CD4-positive, CD25-positive, alpha-beta regulatory T cell (primary cell): ENCODE data around the gene ZBED3. TPM values are rescaled to one million over a fixed set of nuclear protein-coding genes. Genes with fewer than 3 reads are reported as not detected.
"Not testable (repeated sequence)": the region's sequence is repeated elsewhere in the genome, so short reads cannot be mapped to it uniquely, and the experiment has no call there.

Source experiments
- ATAC-seq, 2 donors: fragments of 150-1000 bp; cut with Tn5 transposase; one replicate each; pipeline ENCODE4 v1.10.0; 2021; ENCODE audit warnings: low read depth in 2 of 2, moderate number of reproducible peaks in 2 of 2, moderate library complexity in 1 of 2
- DNase-seq, 3 donors: peaks; one replicate each; pipeline versions ENCODE4 v3.0.0 to v3.0.0-alpha.2; 2012 to 2022; ENCODE audit warnings: mixed read lengths in 1 of 3
- H3K27ac ChIP-seq: one replicate; pipeline ENCODE4 v1.7.0; 2013; ENCODE audit warnings: mild to moderate bottlenecking, low read length; ENCODE audit not compliant: insufficient read depth, poor library complexity, severe bottlenecking
- H3K27me3 ChIP-seq: one replicate; pipeline ENCODE4 v1.7.0; 2013; ENCODE audit warnings: low read length; ENCODE audit not compliant: control insufficient read depth, insufficient read depth
- H3K36me3 ChIP-seq: one replicate; pipeline ENCODE4 v1.7.0; 2013; ENCODE audit warnings: mild to moderate bottlenecking, low read length, moderate library complexity; ENCODE audit not compliant: control insufficient read depth, insufficient read depth
- H3K4me1 ChIP-seq: 2 replicates; pipeline ENCODE4 v1.7.0; 2013; ENCODE audit warnings: mild to moderate bottlenecking, low read length; ENCODE audit not compliant: insufficient read depth, control insufficient read depth, poor library complexity, severe bottlenecking
- H3K4me3 ChIP-seq: one replicate; pipeline ENCODE4 v1.7.0; 2013; ENCODE audit warnings: low read depth, mild to moderate bottlenecking, low read length, moderate library complexity
- H3K9me3 ChIP-seq, 2 experiments: 1 replicate in 1 of 2; 2 replicates in 1 of 2; pipeline ENCODE4 v1.7.0; 2013; ENCODE audit warnings: low read length in 2 of 2, mild to moderate bottlenecking in 1 of 2, moderate library complexity in 1 of 2; ENCODE audit not compliant: control insufficient read depth in 2 of 2
- H3K27ac Mint-ChIP-seq, 3 donors: one replicate each; pipeline ENCODE4 v1.8.0; 2020 to 2022; ENCODE audit warnings: mild to moderate bottlenecking in 3 of 3, mixed read lengths in 3 of 3, moderate library complexity in 2 of 3
- H3K27me3 Mint-ChIP-seq: one replicate; pipeline ENCODE4 v1.8.0; 2022; ENCODE audit warnings: mild to moderate bottlenecking, mixed read lengths
- H3K36me3 Mint-ChIP-seq: one replicate; pipeline ENCODE4 v1.8.0; 2020; ENCODE audit warnings: mixed read lengths
- H3K4me1 Mint-ChIP-seq, 4 donors: one replicate each; pipeline ENCODE4 v1.8.0; 2020 to 2022; ENCODE audit warnings: mixed read lengths in 4 of 4, mild to moderate bottlenecking in 1 of 4
- H3K4me3 Mint-ChIP-seq, 4 donors: one replicate each; pipeline ENCODE4 v1.8.0; 2020 to 2022; ENCODE audit warnings: mild to moderate bottlenecking in 4 of 4, mixed read lengths in 4 of 4, moderate library complexity in 3 of 4
- H3K9me3 Mint-ChIP-seq, 7 donors: one replicate each; pipeline ENCODE4 v1.8.0; 2020 to 2022; ENCODE audit warnings: mixed read lengths in 7 of 7, mild to moderate bottlenecking in 3 of 7, moderate library complexity in 2 of 7
- polyA plus RNA-seq, 4 donors: library from polyadenylated mRNA; unstranded; fragments of 300-500 nt; fragmentation: Illumina TruSeq; gene quantifications; one replicate each; pipeline ENCODE4 v1.2.3, GENCODE V29; 2021
- total RNA-seq: library from RNA; stranded (reverse); gene quantifications from one replicate; pipeline ENCODE4 v1.2.3, GENCODE V29; 2022

ZBED3 gene
- total and polyA plus RNA-seq, 5 donors from 2014 or later = 0.07 to 0.59 (median 0.20) TPM

GRCh38 chr5:77087484-77088261 lies 588 bp upstream of the ZBED3 start:
- peak overlapping the region; percentile 76 for H3K4me3 ChIP-seq
- H3K36me3 Mint-ChIP-seq = no peaks in the 10 kb centered on the region
- peak in 1 of 2 donors; percentile 15 for ATAC-seq
- peaks cover 8% of the 10 kb centered on the region for H3K27me3 Mint-ChIP-seq
- peaks cover 0 to 4% (median 0%) of the 10 kb centered on the region in 7 donors for H3K9me3 Mint-ChIP-seq
- H3K27ac Mint-ChIP-seq = peak overlapping the region in 2 of 3 donors; percentile 29 to 79
- H3K27ac ChIP-seq = no peak overlapping the region
- peaks cover 5 to 14% (median 9%) of the 10 kb centered on the region in 4 donors for H3K4me1 Mint-ChIP-seq
- H3K4me3 Mint-ChIP-seq = peak overlapping the region; percentile 64 to 91 (median 90)
- no peaks in the 10 kb centered on the region for H3K36me3 ChIP-seq
- H3K4me1 ChIP-seq = peaks cover 14% of the 10 kb centered on the region
- DNase-seq = no peak
- peaks cover 2% of the 10 kb centered on the region for H3K27me3 ChIP-seq
- H3K9me3 ChIP-seq = no peaks in the 10 kb centered on the region

- DNase-seq = no peak
- Mint-ChIP-seq H3K27me3 (peaks cover 8% of the 10 kb centered on the region), H3K4me3 (peak overlapping the region; percentile 88 to 91 (median 90)), H3K4me1 (peaks cover 5 to 14% (median 9%) of the 10 kb centered on the region in 4 donors), H3K9me3 (peaks cover 0 to 4% (median 0%) of the 10 kb centered on the region in 7 donors), H3K27ac (peak overlapping the region; percentile 33 to 89 (median 60)), H3K36me3 (peaks cover 3% of the 10 kb centered on the region)
- no peak for ATAC-seq
- peaks cover 14% of the 10 kb centered on the region for H3K4me1 ChIP-seq
- no peaks in the 10 kb centered on the region for H3K9me3 ChIP-seq
- H3K4me3 ChIP-seq = peak overlapping the region; percentile 77
- H3K36me3 ChIP-seq = no peaks in the 10 kb centered on the region
- peaks cover 2% of the 10 kb centered on the region for H3K27me3 ChIP-seq
- no peak overlapping the region for H3K27ac ChIP-seq
These were observed 757 bp downstream of the ZBED3 start for GRCh38 chr5:77086368-77086688.

- H3K36me3 ChIP-seq = no peaks in the 10 kb centered on the region
- Mint-ChIP-seq H3K4me3 (no peak overlapping the region), H3K4me1 (peaks cover 5 to 13% (median 8%) of the 10 kb centered on the region in 4 donors), H3K27me3 (peaks cover 5% of the 10 kb centered on the region), H3K27ac (no peak overlapping the region), H3K36me3 (peaks cover 3% of the 10 kb centered on the region), H3K9me3 (peaks cover 0 to 2% (median 0%) of the 10 kb centered on the region in 7 donors)
- H3K4me1 ChIP-seq = peaks cover 14% of the 10 kb centered on the region
- ATAC-seq = no peak
- no peak overlapping the region for H3K27ac ChIP-seq
- no peak overlapping the region for H3K4me3 ChIP-seq
- DNase-seq = no peak
- H3K9me3 ChIP-seq = no peaks in the 10 kb centered on the region
- H3K27me3 ChIP-seq = peaks cover 2% of the 10 kb centered on the region
These were observed 4.0 kb downstream of the ZBED3 start for GRCh38 chr5:77083088-77083487.

DNA sequence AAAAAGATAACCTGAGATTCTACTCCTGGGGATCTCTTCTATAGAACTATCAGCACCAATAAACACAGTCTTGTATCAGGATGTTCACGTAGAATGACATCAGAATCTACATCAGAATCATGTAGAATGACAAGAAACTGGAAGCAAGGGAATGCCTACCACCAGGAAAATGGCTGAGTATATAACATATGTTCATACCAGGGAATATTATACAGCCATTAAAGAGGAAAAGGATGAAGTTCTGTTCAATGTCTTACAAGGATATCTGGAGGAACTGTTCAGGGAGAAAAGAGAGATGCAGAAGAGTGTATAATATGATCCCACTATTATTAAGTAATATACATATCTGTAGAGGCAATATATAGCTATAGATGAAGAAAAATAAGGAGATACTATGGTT lies 4.8 kb downstream of the ZBED3 start:
- peaks cover 4 to 11% (median 8%) of the 10 kb centered on the region in 4 donors for H3K4me1 Mint-ChIP-seq
- peak overlapping the region in 1 of 4 donors; percentile 12 for H3K4me3 Mint-ChIP-seq
- DNase-seq (no peak), ATAC-seq (no peak)
- Histone ChIP-seq H3K36me3 (no peaks in the 10 kb centered on the region), H3K9me3 (no peaks in the 10 kb centered on the region), H3K4me3 (no peak overlapping the region), H3K27ac (no peak overlapping the region), H3K4me1 (peaks cover 10% of the 10 kb centered on the region), H3K27me3 (peaks cover 1% of the 10 kb centered on the region)
- peaks cover 0 to 2% (median 0%) of the 10 kb centered on the region in 7 donors for H3K9me3 Mint-ChIP-seq
- H3K36me3 Mint-ChIP-seq = peaks cover 3% of the 10 kb centered on the region
- H3K27me3 Mint-ChIP-seq = peaks cover 4% of the 10 kb centered on the region
- no peak overlapping the region for H3K27ac Mint-ChIP-seq

- Mint-ChIP-seq H3K36me3 (peaks cover 3% of the 10 kb centered on the region), H3K27me3 (no peaks in the 10 kb centered on the region), H3K9me3 (peaks cover 0 to 2% (median 0%) of the 10 kb centered on the region in 7 donors), H3K27ac (no peak overlapping the region), H3K4me1 (peaks cover 0 to 11% (median 8%) of the 10 kb centered on the region in 4 donors), H3K4me3 (peak overlapping the region in 1 of 4 donors; percentile 1)
- H3K9me3 ChIP-seq = no peaks in the 10 kb centered on the region
- no peaks in the 10 kb centered on the region for H3K27me3 ChIP-seq
- no peaks in the 10 kb centered on the region for H3K36me3 ChIP-seq
- H3K4me3 ChIP-seq = no peak overlapping the region
- H3K4me1 ChIP-seq = peaks cover 8% of the 10 kb centered on the region
- no peak overlapping the region for H3K27ac ChIP-seq
- DNase-seq (no peak), ATAC-seq (no peak)
These were observed 6.2 kb downstream of the ZBED3 start for GRCh38 chr5:77080905-77081304.

- not testable (repeated sequence) for DNase-seq, H3K4me1 ChIP-seq, H3K9me3 Mint-ChIP-seq, H3K27me3 Mint-ChIP-seq, ATAC-seq, H3K4me3 Mint-ChIP-seq, H3K4me3 ChIP-seq, H3K9me3 ChIP-seq, H3K36me3 Mint-ChIP-seq, H3K27ac ChIP-seq, H3K27ac Mint-ChIP-seq, H3K36me3 ChIP-seq, H3K27me3 ChIP-seq
- peaks cover 0 to 11% (median 9%) of the 10 kb centered on the region in 4 donors for H3K4me1 Mint-ChIP-seq
These were observed 6.6 kb downstream of the ZBED3 start for GRCh38 chr5:77080479-77080878.

GRCh38 chr5:77077829-77078176 lies 9.3 kb downstream of the ZBED3 start:
- H3K4me3 Mint-ChIP-seq = peak overlapping the region; percentile 30 to 72 (median 46)
- DNase-seq (no peak), ATAC-seq (no peak)
- H3K4me1 ChIP-seq = peaks cover 8% of the 10 kb centered on the region
- peaks cover 0 to 11% (median 7%) of the 10 kb centered on the region in 4 donors for H3K4me1 Mint-ChIP-seq
- H3K36me3 Mint-ChIP-seq = peaks cover 15% of the 10 kb centered on the region
- H3K9me3 ChIP-seq = no peaks in the 10 kb centered on the region
- no peaks in the 10 kb centered on the region for H3K36me3 ChIP-seq
- H3K9me3 Mint-ChIP-seq = peaks cover 0 to 2% (median 0%) of the 10 kb centered on the region in 7 donors
- H3K27ac Mint-ChIP-seq = no peak overlapping the region
- peaks cover 2% of the 10 kb centered on the region for H3K27me3 ChIP-seq
- no peaks in the 10 kb centered on the region for H3K27me3 Mint-ChIP-seq
- no peak overlapping the region for H3K27ac ChIP-seq
- H3K4me3 ChIP-seq = no peak overlapping the region
